GM19395 (cell line): ENCODE results near the gene SASH1.
"Not testable (repeated sequence)": the region's sequence is repeated elsewhere in the genome, so short reads cannot be mapped to it uniquely, and the experiment has no call there.

Source experiments
- ATAC-seq: cut with Tn5 transposase; IDR thresholded peaks from one replicate; pipeline ENCODE4 v1.9.1; 2021; ENCODE audit warnings: mild to moderate bottlenecking, moderate library complexity; ENCODE audit not compliant: unreplicated experiment

Gene SASH1

GRCh38 chr6:148364056-148364824, 21.6 kb downstream of the SASH1 start:
- ATAC-seq = no peak

- no peak for ATAC-seq
These were observed 22.4 kb downstream of the SASH1 start for GRCh38 chr6:148365041-148365440.

- ATAC-seq = peak; percentile 53
These were observed 24.9 kb downstream of the SASH1 start for GRCh38 chr6:148367411-148368024.

GRCh38 chr6:148370176-148370575, 27.5 kb downstream of the SASH1 start:
- ATAC-seq = no peak

GRCh38 chr6:148374040-148374774, 31.6 kb downstream of the SASH1 start:
- no peak for ATAC-seq

GRCh38 chr6:148375401-148375800, 32.8 kb downstream of the SASH1 start:
- ATAC-seq = no peak

- ATAC-seq = no peak
These were observed 36.8 kb downstream of the SASH1 start for GRCh38 chr6:148379481-148379880.

- no peak for ATAC-seq
These were observed 37.5 kb downstream of the SASH1 start for GRCh38 chr6:148379966-148380713.

GRCh38 chr6:148382051-148382450, 39.4 kb downstream of the SASH1 start:
- ATAC-seq = not testable (repeated sequence)

- no peak for ATAC-seq
These were observed 40.2 kb downstream of the SASH1 start for GRCh38 chr6:148382861-148383260.

GRCh38 chr6:148383658-148384368, 41.2 kb downstream of the SASH1 start:
- no peak for ATAC-seq

- no peak for ATAC-seq
These were observed 42.7 kb downstream of the SASH1 start for GRCh38 chr6:148385379-148385778.

GRCh38 chr6:148388521-148388920, 45.9 kb downstream of the SASH1 start:
- ATAC-seq = no peak

GRCh38 chr6:148389086-148389485, 46.4 kb downstream of the SASH1 start:
- ATAC-seq = no peak

GRCh38 chr6:148389917-148390316, 47.3 kb downstream of the SASH1 start:
- no peak for ATAC-seq

- ATAC-seq = not testable (repeated sequence)
These were observed 49.5 kb downstream of the SASH1 start for GRCh38 chr6:148392127-148392526.

GRCh38 chr6:148392671-148393070, 50.0 kb downstream of the SASH1 start:
- no peak for ATAC-seq

GRCh38 chr6:148395583-148396101, 53.0 kb downstream of the SASH1 start:
- ATAC-seq = no peak

GRCh38 chr6:148396411-148396810, 53.8 kb downstream of the SASH1 start:
- ATAC-seq = no peak

- no peak for ATAC-seq
These were observed 54.3 kb downstream of the SASH1 start for GRCh38 chr6:148396926-148397325.
